MM.1S (cell line): ENCODE results near the gene IKZF4.

Experiments
- DNase-seq: peaks from one replicate; pipeline ENCODE4 v3.0.0-alpha.2; 2015
- H2AFZ ChIP-seq: fragments of 300-600 bp; sonication (generic); 2 replicates; pipeline ENCODE4 v1.6.0; 2016; ENCODE audit warnings: antibody characterized with exemption, low read length
- H3F3A ChIP-seq: fragments of 300-600 bp; sonication (generic); 2 replicates; pipeline ENCODE4 v1.6.1; 2016; ENCODE audit warnings: mild to moderate bottlenecking, antibody characterized with exemption, low read length, moderate library complexity, mixed read lengths; ENCODE audit not compliant: insufficient read depth
- H3K27ac ChIP-seq: fragments of 300-600 bp; sonication (generic); 2 replicates; pipeline ENCODE4 v1.5.1; 2016; ENCODE audit warnings: mild to moderate bottlenecking, low read length
- H3K27me3 ChIP-seq: fragments of 300-600 bp; sonication (generic); replicated peaks from 2 replicates; pipeline ENCODE4 v1.6.0; 2016; ENCODE audit warnings: low read length; ENCODE audit not compliant: insufficient read depth
- H3K36me3 ChIP-seq: fragments of 300-600 bp; sonication (generic); replicated peaks from 2 replicates; pipeline ENCODE4 v1.6.1; 2016; ENCODE audit warnings: mild to moderate bottlenecking, low read length, mixed read lengths; ENCODE audit not compliant: insufficient read depth
- H3K4me1 ChIP-seq: fragments of 300-600 bp; sonication (generic); 2 replicates; pipeline ENCODE4 v1.6.1; 2016; ENCODE audit warnings: low read length, mixed read lengths
- H3K4me2 ChIP-seq: fragments of 300-600 bp; sonication (generic); 2 replicates; pipeline ENCODE4 v1.6.0; 2016; ENCODE audit warnings: low read depth, low read length
- H3K4me3 ChIP-seq: fragments of 300-600 bp; sonication (generic); 2 replicates; pipeline ENCODE4 v1.5.1; 2016; ENCODE audit warnings: low read length, mixed read lengths
- H3K79me2 ChIP-seq: fragments of 300-600 bp; sonication (generic); 2 replicates; pipeline ENCODE4 v1.6.1; 2016; ENCODE audit warnings: mixed run types, low read length, mixed read lengths
- H3K9ac ChIP-seq: fragments of 300-600 bp; sonication (generic); 2 replicates; pipeline ENCODE4 v1.6.1; 2016; ENCODE audit warnings: low read length, mixed read lengths
- H3K9me2 ChIP-seq: fragments of 300-600 bp; sonication (generic); replicated peaks from 2 replicates; pipeline ENCODE4 v1.6.1; 2016; ENCODE audit warnings: mild to moderate bottlenecking, low read length, mixed read lengths; ENCODE audit not compliant: insufficient read depth
- H3K9me3 ChIP-seq: fragments of 300-600 bp; sonication (generic); replicated peaks from 2 replicates; pipeline ENCODE4 v1.6.1; 2016; ENCODE audit warnings: mild to moderate bottlenecking, low read length, mixed read lengths; ENCODE audit not compliant: insufficient read depth
- H4K20me1 ChIP-seq: fragments of 300-600 bp; sonication (generic); 2 replicates; pipeline ENCODE4 v1.6.1; 2016; ENCODE audit warnings: mild to moderate bottlenecking, low read length, moderate library complexity, mixed read lengths; ENCODE audit not compliant: insufficient read depth
- EZH2 ChIP-seq: fragments of 300-600 bp; sonication (generic); optimal IDR thresholded peaks from 2 replicates; pipeline ENCODE3; 2017; ENCODE audit warnings: low read depth, mild to moderate bottlenecking, antibody characterized with exemption, low read length, mixed read lengths
- EZH2phosphoT487 ChIP-seq: fragments of 300-600 bp; sonication (generic); IDR thresholded peaks from 2 replicates; pipeline ENCODE4 v1.6.1; 2018; ENCODE audit warnings: antibody characterized with exemption, low read length
- TF ChIP-seq, protein P1 (sequence below): fragments of 300-600 bp; sonication (generic); IDR thresholded peaks from 2 replicates; pipeline ENCODE4 v1.5.1; 2016; ENCODE audit warnings: antibody characterized with exemption, low read length, mixed read lengths

The IKZF4 gene

DNA sequence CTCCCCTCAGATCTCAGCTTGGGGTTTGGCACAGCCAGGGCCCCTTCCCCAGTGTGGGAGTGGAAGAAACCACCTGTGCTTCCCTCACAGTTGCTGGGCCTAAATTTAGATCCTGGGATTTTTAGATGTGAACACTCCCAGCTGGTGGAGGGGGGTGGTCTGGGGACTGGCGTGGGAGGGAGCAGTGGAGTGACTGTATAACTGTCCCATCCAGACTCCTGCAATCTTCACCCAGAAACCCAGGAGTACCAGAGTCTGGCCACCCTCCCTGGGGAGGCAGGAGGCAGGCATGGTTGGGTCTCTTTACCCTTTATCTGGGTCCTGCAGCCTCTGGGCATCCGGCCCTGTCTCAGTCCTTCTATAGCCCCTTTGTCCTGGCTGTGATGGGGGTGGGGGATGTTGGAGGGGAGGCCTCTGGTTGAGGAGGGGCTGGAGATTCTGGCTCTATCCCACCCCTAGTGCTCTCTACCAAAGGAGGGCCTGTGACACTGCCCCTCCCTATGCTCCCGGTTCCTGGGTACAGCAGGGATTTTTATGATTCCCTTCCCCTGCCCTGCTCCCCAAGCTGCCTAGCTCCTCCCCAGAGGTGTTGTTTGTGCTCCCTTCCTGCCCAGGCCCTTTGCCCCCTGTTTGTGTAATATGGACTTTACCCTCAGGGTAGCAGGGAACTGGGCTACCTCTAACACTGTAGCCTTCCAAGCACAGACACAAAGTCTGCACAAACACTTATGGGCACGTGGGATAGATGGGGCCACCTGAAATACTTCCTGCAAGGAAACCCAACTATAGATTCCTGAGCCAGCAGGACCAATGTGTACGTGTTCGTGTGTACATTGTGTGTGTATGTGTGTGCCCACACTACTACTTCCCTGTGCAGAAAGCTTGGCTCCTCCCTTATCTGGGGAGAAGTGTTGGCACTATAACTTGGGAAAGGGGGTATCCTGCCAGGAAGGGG is 60.8 kb downstream of the IKZF4 start:
- H3K4me1 ChIP-seq, result no peaks in the 10 kb centered on the region
- H3K9ac ChIP-seq, result no peak overlapping the region
- H2AFZ ChIP-seq, result no peak overlapping the region
- no peaks in the 10 kb centered on the region for H3K9me2 ChIP-seq
- H3K27me3 ChIP-seq, result peaks cover 29% of the 10 kb centered on the region
- DNase-seq, result no peak
- TF ChIP-seq EZH2phosphoT487 (no peak), EZH2 (no peak)
- TF ChIP-seq, protein P1, sequence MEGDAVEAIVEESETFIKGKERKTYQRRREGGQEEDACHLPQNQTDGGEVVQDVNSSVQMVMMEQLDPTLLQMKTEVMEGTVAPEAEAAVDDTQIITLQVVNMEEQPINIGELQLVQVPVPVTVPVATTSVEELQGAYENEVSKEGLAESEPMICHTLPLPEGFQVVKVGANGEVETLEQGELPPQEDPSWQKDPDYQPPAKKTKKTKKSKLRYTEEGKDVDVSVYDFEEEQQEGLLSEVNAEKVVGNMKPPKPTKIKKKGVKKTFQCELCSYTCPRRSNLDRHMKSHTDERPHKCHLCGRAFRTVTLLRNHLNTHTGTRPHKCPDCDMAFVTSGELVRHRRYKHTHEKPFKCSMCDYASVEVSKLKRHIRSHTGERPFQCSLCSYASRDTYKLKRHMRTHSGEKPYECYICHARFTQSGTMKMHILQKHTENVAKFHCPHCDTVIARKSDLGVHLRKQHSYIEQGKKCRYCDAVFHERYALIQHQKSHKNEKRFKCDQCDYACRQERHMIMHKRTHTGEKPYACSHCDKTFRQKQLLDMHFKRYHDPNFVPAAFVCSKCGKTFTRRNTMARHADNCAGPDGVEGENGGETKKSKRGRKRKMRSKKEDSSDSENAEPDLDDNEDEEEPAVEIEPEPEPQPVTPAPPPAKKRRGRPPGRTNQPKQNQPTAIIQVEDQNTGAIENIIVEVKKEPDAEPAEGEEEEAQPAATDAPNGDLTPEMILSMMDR, result no peak
- no peaks in the 10 kb centered on the region for H3K9me3 ChIP-seq
- no peak overlapping the region for H3K4me3 ChIP-seq
- H3K4me2 ChIP-seq, result no peak overlapping the region
- no peak overlapping the region for H3K27ac ChIP-seq
- no peaks in the 10 kb centered on the region for H3K79me2 ChIP-seq
- H3K36me3 ChIP-seq, result no peaks in the 10 kb centered on the region
- peaks cover 8% of the 10 kb centered on the region for H3F3A ChIP-seq
- no peaks in the 10 kb centered on the region for H4K20me1 ChIP-seq

DNA sequence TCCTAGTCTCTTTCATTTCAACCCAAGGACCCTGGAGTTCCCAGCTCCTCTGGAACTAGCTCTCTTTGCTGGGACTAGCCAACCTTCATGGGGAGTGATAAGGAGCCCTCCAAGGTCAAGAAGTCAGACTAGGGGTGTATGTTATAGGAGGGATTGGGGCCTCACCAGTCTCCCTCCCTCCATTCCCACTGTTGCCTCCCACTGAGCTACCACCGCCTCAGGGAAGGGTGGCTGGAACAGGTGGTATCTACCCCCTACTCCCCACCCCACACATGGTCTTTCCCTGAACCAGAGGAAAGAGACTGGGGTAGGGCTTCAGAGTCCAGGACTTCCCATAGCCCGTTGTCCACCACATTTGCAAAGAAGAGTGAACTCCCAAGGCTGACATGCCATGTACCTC is 61.5 kb downstream of the IKZF4 start:
- Histone ChIP-seq H3K36me3 (no peaks in the 10 kb centered on the region), H3K27ac (no peak overlapping the region), H3K9me3 (no peaks in the 10 kb centered on the region), H3K79me2 (no peaks in the 10 kb centered on the region), H3K4me2 (no peak overlapping the region), H3K27me3 (peaks cover 29% of the 10 kb centered on the region), H4K20me1 (no peaks in the 10 kb centered on the region), H3K4me1 (no peaks in the 10 kb centered on the region), H3K4me3 (no peak overlapping the region), H3K9ac (no peak overlapping the region), H3F3A (peaks cover 8% of the 10 kb centered on the region), H2AFZ (no peak overlapping the region), H3K9me2 (no peaks in the 10 kb centered on the region)
- no peak for DNase-seq
- TF ChIP-seq EZH2phosphoT487 (no peak), EZH2 (no peak)
- TF ChIP-seq, protein P1, result no peak

DNA sequence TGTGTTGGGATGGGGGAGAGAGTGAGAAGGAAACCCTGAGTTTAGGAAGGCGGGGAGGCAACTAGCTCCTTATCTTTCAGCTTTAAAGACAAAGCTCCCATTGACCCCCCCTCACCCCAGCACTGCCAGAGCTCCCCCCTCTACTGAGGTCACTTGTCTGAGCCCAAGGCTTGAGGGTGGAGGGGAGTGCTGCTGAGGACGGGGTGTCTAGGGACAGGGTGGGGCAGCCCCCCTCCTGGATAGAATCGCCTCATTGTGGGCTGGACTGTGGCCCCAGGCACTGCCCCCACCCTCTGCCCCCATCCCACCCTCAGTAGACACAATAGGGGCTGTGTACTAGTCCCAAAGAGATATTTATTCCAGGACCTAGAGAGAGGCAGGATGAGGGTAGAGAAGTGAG is 62.1 kb downstream of the IKZF4 start:
- no peaks in the 10 kb centered on the region for H3K36me3 ChIP-seq
- no peak overlapping the region for H3K9ac ChIP-seq
- peaks cover 8% of the 10 kb centered on the region for H3F3A ChIP-seq
- no peak overlapping the region for H3K4me2 ChIP-seq
- H3K27ac ChIP-seq, result no peak overlapping the region
- H4K20me1 ChIP-seq, result no peaks in the 10 kb centered on the region
- H3K9me2 ChIP-seq, result no peaks in the 10 kb centered on the region
- H3K27me3 ChIP-seq, result peaks cover 29% of the 10 kb centered on the region
- no peaks in the 10 kb centered on the region for H3K9me3 ChIP-seq
- no peak overlapping the region for H3K4me3 ChIP-seq
- no peak for DNase-seq
- TF ChIP-seq EZH2phosphoT487 (no peak), EZH2 (no peak)
- TF ChIP-seq, protein P1, result no peak
- H3K4me1 ChIP-seq, result no peaks in the 10 kb centered on the region
- no peak overlapping the region for H2AFZ ChIP-seq
- no peaks in the 10 kb centered on the region for H3K79me2 ChIP-seq
